Activated CD4-positive, alpha-beta T cell treated with anti-CD3 and anti-CD28 coated beads for 1 hour (primary cell): ENCODE measurements around the gene SLC4A4.

Source experiments
- DNase-seq: peaks from one replicate; pipeline ENCODE4 v3.0.0-alpha.2; 2020

The SLC4A4 gene

GRCh38 chr4:71550220-71551165 lies 211.7 kb downstream of the SLC4A4 start:
- DNase-seq, result no peak

GRCh38 chr4:71553605-71554004 lies 214.8 kb downstream of the SLC4A4 start:
- no peak for DNase-seq

- DNase-seq, result no peak
Observed at GRCh38 chr4:71554025-71554424, 215.2 kb downstream of the SLC4A4 start.

GRCh38 chr4:71558248-71558647 lies 219.4 kb downstream of the SLC4A4 start:
- DNase-seq, result no peak

- no peak for DNase-seq
Observed at GRCh38 chr4:71559957-71560571, 221.2 kb downstream of the SLC4A4 start.

- no peak for DNase-seq
Observed at GRCh38 chr4:71564775-71565174, 226.0 kb downstream of the SLC4A4 start.

- DNase-seq, result no peak
Observed at GRCh38 chr4:71566856-71567255, 228.0 kb downstream of the SLC4A4 start.

- DNase-seq, result no peak
Observed at GRCh38 chr4:71568131-71568530, 229.3 kb downstream of the SLC4A4 start.

GRCh38 chr4:71570492-71570891 lies 231.7 kb downstream of the SLC4A4 start:
- no peak for DNase-seq

- no peak for DNase-seq
Observed at GRCh38 chr4:71571346-71571745, 232.5 kb downstream of the SLC4A4 start.

- DNase-seq, result no peak
Observed at GRCh38 chr4:71583971-71584370, 245.2 kb downstream of the SLC4A4 start.

GRCh38 chr4:71584585-71584984 lies 245.8 kb downstream of the SLC4A4 start:
- no peak for DNase-seq

- DNase-seq, result no peak
Observed at GRCh38 chr4:71586087-71586763, 247.4 kb downstream of the SLC4A4 start.

GRCh38 chr4:71587995-71588394 lies 249.2 kb downstream of the SLC4A4 start:
- DNase-seq, result no peak

GRCh38 chr4:71592793-71593192 lies 254.0 kb downstream of the SLC4A4 start:
- no peak for DNase-seq

- DNase-seq, result no peak
Observed at GRCh38 chr4:71593311-71593710, 254.5 kb downstream of the SLC4A4 start.

- no peak for DNase-seq
Observed at GRCh38 chr4:71595576-71596108, 256.8 kb downstream of the SLC4A4 start.

- no peak for DNase-seq
Observed at GRCh38 chr4:71599578-71599977, 260.8 kb downstream of the SLC4A4 start.

- no peak for DNase-seq
Observed at GRCh38 chr4:71602289-71602900, 263.6 kb downstream of the SLC4A4 start.

GRCh38 chr4:71604785-71605184 lies 266.0 kb downstream of the SLC4A4 start:
- no peak for DNase-seq

GRCh38 chr4:71607109-71607508 lies 268.3 kb downstream of the SLC4A4 start:
- DNase-seq, result no peak

- DNase-seq, result no peak
Observed at GRCh38 chr4:71607780-71608677, 269.2 kb downstream of the SLC4A4 start.
